Kidney (tissue), 14 donors: ENCODE results near the gene NEURL1B. TPM values are rescaled to one million over a fixed set of nuclear protein-coding genes. Genes with fewer than 3 reads are reported as not detected.

Experiments used
- DNase-seq, 5 donors: peaks; one replicate each; pipeline ENCODE4 v3.0.0-alpha.2; 2013 to 2020
- FAIRE-seq: peaks from 2 replicates; lab custom pipeline; 2012; peaks lifted over from hg19 to GRCh38; lab: Jason Lieb, UNC
- H3K27ac ChIP-seq, 2 donors: one replicate each; pipeline ENCODE4 v1.7.0; 2013; ENCODE audit warnings: low read depth in 2 of 2, low read length in 2 of 2, inconsistent platforms in 1 of 2
- H3K27me3 ChIP-seq: one replicate; pipeline ENCODE4 v1.7.1; 2013; ENCODE audit warnings: low read length, inconsistent platforms; ENCODE audit not compliant: control insufficient read depth, insufficient read depth
- H3K36me3 ChIP-seq, 3 donors: one replicate each; pipeline versions ENCODE4 v1.7.0 to v1.7.1; 2013; ENCODE audit warnings: low read length in 3 of 3, control low read depth in 1 of 3, inconsistent platforms in 1 of 3; ENCODE audit not compliant: insufficient read depth in 3 of 3, control insufficient read depth in 2 of 3
- H3K4me1 ChIP-seq, 3 donors: one replicate each; pipeline versions ENCODE4 v1.7.0 to v1.7.1; 2013; ENCODE audit warnings: low read length in 3 of 3, inconsistent platforms in 1 of 3, low read depth in 1 of 3; ENCODE audit not compliant: control insufficient read depth in 2 of 3, insufficient read depth in 2 of 3
- H3K4me3 ChIP-seq, 3 donors: one replicate each; pipeline versions ENCODE4 v1.7.0 to v1.8.1; 2013; ENCODE audit warnings: low read length in 3 of 3, control low read depth in 1 of 3, inconsistent platforms in 1 of 3
- H3K9ac ChIP-seq, 3 donors: one replicate each; pipeline versions ENCODE4 v1.7.0 to v1.7.1; 2013; ENCODE audit warnings: low read length in 3 of 3, control low read depth in 1 of 3, inconsistent platforms in 1 of 3
- H3K9me3 ChIP-seq, 3 donors: one replicate each; pipeline versions ENCODE4 v1.7.0 to v1.7.1; 2013; ENCODE audit warnings: low read length in 3 of 3, control low read depth in 1 of 3, inconsistent platforms in 1 of 3; ENCODE audit not compliant: control insufficient read depth in 2 of 3, insufficient read depth in 1 of 3
- intact Hi-C: fragments of 100-400 bp; cut with DNase I; formaldehyde crosslinking; loops from one replicate; pipeline ENCODE4 v1.11.1; 2022
- polyA plus RNA-seq: library from polyadenylated mRNA; stranded (reverse); fragments of 350-450 nt; fragmentation: Illumina TruSeq; extraction: RNeasy Lipid Tissue Mini Kit (QIAGEN cat#74804); gene quantifications from one replicate; pipeline ENCODE4 v1.2.3, GENCODE V29; 2014; ENCODE audit warnings: low read depth, low replicate concordance; ENCODE audit not compliant: insufficient read depth
- total RNA-seq: library from RNA; stranded (reverse); fragmentation: NEBNext Ultra II Directional; extraction: Animal tissue kit (Norgen Biotek cat#: 25700); gene quantifications from one replicate; pipeline ENCODE4 v1.2.1, GENCODE V29; 2021
- TF ChIP-seq, protein P1 (sequence below): IDR thresholded peaks from 3 replicates; pipeline ENCODE4 v1.5.1; 2012; ENCODE audit warnings: mild to moderate bottlenecking, moderate library complexity, borderline replicate concordance; ENCODE audit not compliant: insufficient read depth; ENCODE audit errors: extremely low read depth
- donor health status: control.
- donor health status: control.
- donor health status: control.
- donor health status: control.
- donor health status: control.
- donor health status: DM: yes; HTN: yes; CAD: no.
- donor health status: Normal renal cell carcinoma (clear cell type).

NEURL1B gene
- total and polyA plus RNA-seq, 2 donors from 2014 or later, result 5.4 to 42.6 TPM

DNA sequence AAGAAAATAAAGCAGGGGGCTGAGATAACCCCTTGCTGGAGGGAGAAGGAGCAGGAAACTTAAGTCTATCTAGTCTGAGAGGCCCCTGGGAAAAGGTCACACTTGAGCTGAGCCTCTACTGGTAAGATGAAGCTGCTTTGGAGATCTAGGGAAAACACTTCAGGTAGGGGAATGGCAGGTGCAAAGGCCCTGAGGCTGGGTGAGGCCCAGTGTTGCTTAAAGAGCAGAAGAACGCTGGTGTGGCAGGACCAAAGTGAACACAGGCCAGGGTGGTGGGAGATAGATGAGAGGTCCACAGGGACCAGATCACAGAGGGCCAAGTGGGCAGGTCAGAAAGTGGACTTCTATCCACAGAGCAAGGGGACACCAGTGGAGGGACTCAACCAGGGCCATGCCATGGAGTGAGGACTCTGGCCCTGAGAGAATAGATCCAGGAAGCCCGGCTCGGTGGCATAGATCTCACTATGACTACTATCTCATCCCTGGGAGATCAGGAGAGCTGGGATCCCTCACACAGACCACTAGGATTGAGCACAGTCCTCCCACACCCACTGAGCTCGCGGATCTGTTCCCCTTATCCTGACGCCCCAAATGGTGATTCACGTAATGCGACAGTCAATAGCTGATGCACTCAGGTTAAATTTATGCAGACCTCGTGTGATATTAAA, 17.6 kb upstream of the NEURL1B start:
- Histone ChIP-seq H3K9ac (no peak overlapping the region), H3K4me3 (no peak overlapping the region), H3K36me3 (no peaks in the 10 kb centered on the region), H3K27ac (no peak overlapping the region), H3K9me3 (no peaks in the 10 kb centered on the region), H3K27me3 (no peaks in the 10 kb centered on the region), H3K4me1 (no peaks in the 10 kb centered on the region)
- TF ChIP-seq, protein P1, sequence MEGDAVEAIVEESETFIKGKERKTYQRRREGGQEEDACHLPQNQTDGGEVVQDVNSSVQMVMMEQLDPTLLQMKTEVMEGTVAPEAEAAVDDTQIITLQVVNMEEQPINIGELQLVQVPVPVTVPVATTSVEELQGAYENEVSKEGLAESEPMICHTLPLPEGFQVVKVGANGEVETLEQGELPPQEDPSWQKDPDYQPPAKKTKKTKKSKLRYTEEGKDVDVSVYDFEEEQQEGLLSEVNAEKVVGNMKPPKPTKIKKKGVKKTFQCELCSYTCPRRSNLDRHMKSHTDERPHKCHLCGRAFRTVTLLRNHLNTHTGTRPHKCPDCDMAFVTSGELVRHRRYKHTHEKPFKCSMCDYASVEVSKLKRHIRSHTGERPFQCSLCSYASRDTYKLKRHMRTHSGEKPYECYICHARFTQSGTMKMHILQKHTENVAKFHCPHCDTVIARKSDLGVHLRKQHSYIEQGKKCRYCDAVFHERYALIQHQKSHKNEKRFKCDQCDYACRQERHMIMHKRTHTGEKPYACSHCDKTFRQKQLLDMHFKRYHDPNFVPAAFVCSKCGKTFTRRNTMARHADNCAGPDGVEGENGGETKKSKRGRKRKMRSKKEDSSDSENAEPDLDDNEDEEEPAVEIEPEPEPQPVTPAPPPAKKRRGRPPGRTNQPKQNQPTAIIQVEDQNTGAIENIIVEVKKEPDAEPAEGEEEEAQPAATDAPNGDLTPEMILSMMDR, result no peak
- intact Hi-C loops, result no loop called here
- FAIRE-seq, result no peak
- no peak for DNase-seq

DNA sequence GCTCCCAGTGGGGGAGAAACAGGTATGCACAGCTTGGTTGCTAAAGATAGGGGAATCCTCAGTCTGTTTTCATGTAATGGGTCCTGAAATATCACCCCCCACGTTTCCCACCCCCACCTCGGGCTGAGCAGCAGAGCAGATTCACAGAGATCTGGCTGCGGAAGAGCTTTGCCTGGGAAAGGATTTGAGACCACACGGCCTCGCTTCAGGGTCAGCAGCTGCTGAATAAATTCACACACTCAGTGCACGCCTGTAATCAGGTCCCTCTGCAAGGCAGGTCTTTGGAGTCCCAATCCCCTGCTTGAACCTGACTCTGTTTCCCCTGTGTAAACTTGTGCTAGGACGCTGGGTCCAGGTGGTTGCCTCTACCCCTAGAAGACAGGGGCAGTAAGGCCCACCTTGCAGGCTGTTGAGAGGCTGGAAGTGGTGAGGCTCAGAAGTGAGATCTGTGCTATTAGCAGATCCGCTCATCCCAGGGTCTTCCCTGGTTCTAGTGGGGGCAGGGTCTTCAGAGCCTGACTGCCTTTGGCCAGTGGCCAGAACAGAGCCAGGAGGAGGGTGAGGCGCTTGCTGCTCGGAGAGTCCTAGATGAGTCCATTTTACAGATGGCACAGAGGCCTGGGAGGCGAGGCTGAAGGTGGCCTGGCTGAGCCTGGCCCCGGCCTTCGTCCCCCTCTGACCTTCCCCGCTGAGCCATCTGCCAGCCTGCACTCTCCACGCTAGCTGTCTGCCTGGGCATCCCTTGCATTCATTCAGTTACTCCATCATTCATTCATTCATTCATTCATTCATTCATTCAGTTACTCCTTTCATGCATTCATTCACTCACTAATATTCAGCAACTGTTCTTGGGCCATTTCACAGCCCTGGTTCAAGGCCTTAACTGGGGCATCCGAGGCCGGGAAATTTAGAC, 16.7 kb upstream of the NEURL1B start:
- no peaks in the 10 kb centered on the region for H3K4me1 ChIP-seq
- intact Hi-C loops, result no loop called here
- no peaks in the 10 kb centered on the region for H3K9me3 ChIP-seq
- FAIRE-seq, result no peak
- H3K9ac ChIP-seq, result no peak overlapping the region
- H3K27ac ChIP-seq, result no peak overlapping the region
- no peaks in the 10 kb centered on the region for H3K27me3 ChIP-seq
- no peak overlapping the region for H3K4me3 ChIP-seq
- TF ChIP-seq, protein P1, result no peak
- H3K36me3 ChIP-seq, result no peaks in the 10 kb centered on the region
- DNase-seq, result no peak

DNA sequence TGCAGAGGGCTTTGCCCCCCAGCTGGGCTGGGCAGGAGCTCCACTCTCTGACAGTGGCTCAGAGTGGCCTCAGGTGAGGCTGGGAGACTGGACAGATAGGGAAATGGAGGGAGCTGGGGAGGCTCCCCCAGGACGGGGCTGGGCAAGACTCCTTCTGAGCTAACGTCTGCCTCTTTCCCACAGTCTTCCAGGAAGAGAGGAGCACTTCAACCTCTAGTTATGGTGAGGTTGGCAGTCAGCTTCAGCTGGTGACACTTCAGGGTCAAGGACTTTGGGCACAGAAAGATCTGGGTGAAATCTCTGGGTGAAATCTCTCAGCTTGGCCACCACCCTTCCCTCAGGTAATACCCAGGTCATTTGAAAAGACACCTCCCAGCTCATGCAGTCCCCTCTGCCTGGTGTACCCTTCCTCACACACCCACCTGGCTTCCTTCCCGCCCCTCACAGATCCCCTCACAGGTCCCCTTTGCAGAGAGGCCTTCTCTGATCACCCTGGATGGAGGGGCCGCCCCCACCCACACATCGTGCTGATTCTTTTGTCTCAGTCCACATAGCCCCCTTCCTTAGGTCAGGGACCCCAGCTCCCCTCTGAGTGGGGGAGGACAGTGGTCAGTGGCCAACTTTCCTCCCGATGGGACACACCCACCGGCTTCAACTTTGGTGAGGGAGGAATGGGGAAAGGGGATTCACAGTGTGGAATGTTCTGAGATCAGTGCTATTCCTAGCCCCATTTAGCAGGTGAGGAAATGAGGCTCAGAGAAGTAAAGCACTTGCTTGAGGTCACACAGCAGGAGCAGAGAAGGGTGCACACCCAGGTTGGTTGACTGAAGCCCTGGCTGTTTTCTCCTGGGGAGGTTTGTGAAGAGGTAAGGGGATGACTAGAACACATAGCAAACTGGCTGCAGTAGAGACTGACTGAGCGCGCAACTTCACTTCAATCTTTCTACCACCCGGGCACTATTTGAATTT, 15.8 kb upstream of the NEURL1B start:
- H3K4me3 ChIP-seq, result no peak overlapping the region
- no peak for DNase-seq
- no peaks in the 10 kb centered on the region for H3K9me3 ChIP-seq
- intact Hi-C loops, result no loop called here
- H3K27ac ChIP-seq, result no peak overlapping the region
- H3K4me1 ChIP-seq, result no peaks in the 10 kb centered on the region
- H3K36me3 ChIP-seq, result no peaks in the 10 kb centered on the region
- no peak for FAIRE-seq
- no peak overlapping the region for H3K9ac ChIP-seq
- TF ChIP-seq, protein P1, result no peak
- H3K27me3 ChIP-seq, result no peaks in the 10 kb centered on the region
